ENCODE data around the gene UBE2I. TPM values are rescaled to one million over a fixed set of nuclear protein-coding genes. Genes with fewer than 3 reads are reported as not detected.

UBE2I gene
- total RNA-seq, 2 experiments from 2014 or later: 245 to 254 TPM

GRCh38 chr16:1347286-1347855 is 37.9 kb downstream of the UBE2I start:
- DNase-seq (no peak), ATAC-seq (no peak)
- Mint-ChIP-seq H3K4me1 (ENCODE audit: low read depth) (peaks cover 23% of the 10 kb centered on the region), H3K4me3 (no peak overlapping the region), H3K36me3 (ENCODE audit: low read depth) (peaks cover 5% of the 10 kb centered on the region), H3K27ac (no peak overlapping the region), H3K27me3 (no peaks in the 10 kb centered on the region), H3K9me3 (no peaks in the 10 kb centered on the region)
- intact Hi-C loops (cut with micrococcal nuclease): no loop called here
- ChIA-PET CTCF (interaction anchor here (0.5 kb wide), 1 partner anchor 693 kb away, joined by 3 read pairs; no protein-coding TSS in a partner anchor), POLR2A (interaction anchor here (1.0 to 1.1 kb wide), 3 partner anchors 10 to 73 kb away, joined by 3 to 5 read pairs (median 3); partner anchors contain the start of gene UQCC4)
- no peak for TF ChIP-seq CTCF (IDR thresholded peaks at IDR 0.05)

- ChIA-PET POLR2A (interaction anchor here (1.1 kb wide), 1 partner anchor 10 kb away, joined by 3 read pairs; no protein-coding TSS in a partner anchor), CTCF (interaction anchor here (1.6 kb wide), 1 partner anchor 10 kb away, joined by 6 read pairs; no protein-coding TSS in a partner anchor)
Measured at GRCh38 chr16:1347962-1348361, 38.5 kb downstream of the UBE2I start.

GRCh38 chr16:1348441-1348840 is 39.0 kb downstream of the UBE2I start:
- Mint-ChIP-seq H3K4me1 (ENCODE audit: low read depth) (peaks cover 21% of the 10 kb centered on the region), H3K9me3 (no peaks in the 10 kb centered on the region), H3K27me3 (no peaks in the 10 kb centered on the region), H3K27ac (no peak overlapping the region), H3K36me3 (ENCODE audit: low read depth) (peaks cover 8% of the 10 kb centered on the region), H3K4me3 (no peak overlapping the region)
- DNase-seq (no peak), ATAC-seq (no peak)
- CTCF ChIA-PET: interaction anchor here (1.6 kb wide), 1 partner anchor 11 kb away, joined by 6 read pairs; no protein-coding TSS in a partner anchor
- TF ChIP-seq CTCF (IDR thresholded peaks at IDR 0.05): no peak
- POLR2A ChIA-PET: interaction anchor here (1.1 to 1.6 kb wide), 2 partner anchors 11 to 39 kb away, joined by 3 read pairs; partner anchors contain the start of gene UBE2I
- intact Hi-C loops (cut with micrococcal nuclease): no loop called here

More at GRCh38 chr16:1347962-1348361, 38.5 kb downstream of the UBE2I start:
- H3K4me3 Mint-ChIP-seq: no peak overlapping the region
- no peak overlapping the region for H3K27ac Mint-ChIP-seq
- ATAC-seq (no peak), DNase-seq (no peak)
- H3K4me1 Mint-ChIP-seq (ENCODE audit: low read depth): peaks cover 21% of the 10 kb centered on the region
- no peaks in the 10 kb centered on the region for H3K27me3 Mint-ChIP-seq
- TF ChIP-seq CTCF (IDR thresholded peaks at IDR 0.05): no peak
- H3K9me3 Mint-ChIP-seq: no peaks in the 10 kb centered on the region
- intact Hi-C loops (cut with micrococcal nuclease): no loop called here
- peaks cover 8% of the 10 kb centered on the region for H3K36me3 Mint-ChIP-seq (ENCODE audit: low read depth)

- intact Hi-C loops (cut with micrococcal nuclease): no loop called here
- ChIA-PET POLR2A (interaction anchor here (1.6 kb wide), 1 partner anchor 40 kb away, joined by 3 read pairs; the partner anchor contains the start of gene UBE2I), CTCF (interaction anchor here (1.6 kb wide), 1 partner anchor 11 kb away, joined by 6 read pairs; no protein-coding TSS in a partner anchor)
- Mint-ChIP-seq H3K9me3 (no peaks in the 10 kb centered on the region), H3K4me1 (ENCODE audit: low read depth) (peaks cover 24% of the 10 kb centered on the region), H3K27me3 (no peaks in the 10 kb centered on the region), H3K4me3 (no peak overlapping the region), H3K36me3 (ENCODE audit: low read depth) (peaks cover 8% of the 10 kb centered on the region), H3K27ac (no peak overlapping the region)
- DNase-seq (no peak), ATAC-seq (no peak)
- TF ChIP-seq CTCF (IDR thresholded peaks at IDR 0.05): no peak
Measured at GRCh38 chr16:1348926-1349325, 39.5 kb downstream of the UBE2I start.

GRCh38 chr16:1349351-1349750 is 39.9 kb downstream of the UBE2I start:
- TF ChIP-seq CTCF (IDR thresholded peaks at IDR 0.05): no peak
- Mint-ChIP-seq H3K27me3 (no peaks in the 10 kb centered on the region), H3K4me3 (no peak overlapping the region), H3K27ac (no peak overlapping the region), H3K36me3 (ENCODE audit: low read depth) (peaks cover 8% of the 10 kb centered on the region), H3K4me1 (ENCODE audit: low read depth) (peaks cover 22% of the 10 kb centered on the region), H3K9me3 (no peaks in the 10 kb centered on the region)
- POLR2A ChIA-PET: interaction anchor here (1.6 kb wide), 1 partner anchor 40 kb away, joined by 3 read pairs; the partner anchor contains the start of gene UBE2I
- intact Hi-C loops (cut with micrococcal nuclease): no loop called here
- DNase-seq: no peak
- ATAC-seq: no peak
- CTCF ChIA-PET: interaction anchor here (1.6 kb wide), 1 partner anchor 12 kb away, joined by 6 read pairs; no protein-coding TSS in a partner anchor

Measured in activated CD8-positive, alpha-beta T cell treated with anti-CD3 and anti-CD28 coated beads for 36 hours (primary cell).